Hypothalamus (tissue), 51 donors: Measurements from ENCODE around the gene HDAC1.
"Not testable (repeated sequence)": the region's sequence is repeated elsewhere in the genome, so short reads cannot be mapped to it uniquely, and the experiment has no call there.

Source experiments
- DNase-seq, 51 donors: peaks; one replicate each; lab custom pipeline; 2025; lab: John Stamatoyannopoulos, UW

The HDAC1 gene

GRCh38 chr1:32341971-32342370 lies 50.1 kb downstream of the HDAC1 start:
- DNase-seq = no peak

- no peak for DNase-seq
These were observed 50.8 kb downstream of the HDAC1 start for GRCh38 chr1:32342704-32343103.

- no peak for DNase-seq
These were observed 53.5 kb downstream of the HDAC1 start for GRCh38 chr1:32345289-32345827.

GRCh38 chr1:32346532-32347157 lies 54.8 kb downstream of the HDAC1 start:
- no peak for DNase-seq

GRCh38 chr1:32349211-32349708 lies 57.4 kb downstream of the HDAC1 start:
- no peak for DNase-seq

- DNase-seq = peak in 42 of 51 donors; percentile 43 to 93 (median 78)
These were observed 59.0 kb downstream of the HDAC1 start for GRCh38 chr1:32350785-32351398.

GRCh38 chr1:32351399-32352238 lies 59.7 kb downstream of the HDAC1 start:
- peak in 50 of 51 donors; percentile 61 to 96 (median 89) for DNase-seq

- no peak for DNase-seq
These were observed 60.4 kb downstream of the HDAC1 start for GRCh38 chr1:32352239-32352745.

- DNase-seq = no peak
These were observed 61.0 kb downstream of the HDAC1 start for GRCh38 chr1:32352831-32353383.

- DNase-seq = no peak
These were observed 61.5 kb downstream of the HDAC1 start for GRCh38 chr1:32353431-32353830.

- DNase-seq = no peak
These were observed 62.1 kb downstream of the HDAC1 start for GRCh38 chr1:32353886-32354570.

- not testable (repeated sequence) for DNase-seq
These were observed 63.9 kb downstream of the HDAC1 start for GRCh38 chr1:32355778-32356177.

- no peak for DNase-seq
These were observed 64.6 kb downstream of the HDAC1 start for GRCh38 chr1:32356478-32356877.

- no peak for DNase-seq
These were observed 65.7 kb downstream of the HDAC1 start for GRCh38 chr1:32357614-32358013.

- no peak for DNase-seq
These were observed 66.6 kb downstream of the HDAC1 start for GRCh38 chr1:32358435-32358834.

- peak in 8 of 51 donors; percentile 19 to 59 (median 31) for DNase-seq
These were observed 69.4 kb downstream of the HDAC1 start for GRCh38 chr1:32361308-32361673.

- peak in 43 of 51 donors; percentile 12 to 80 (median 57) for DNase-seq
These were observed 70.0 kb downstream of the HDAC1 start for GRCh38 chr1:32361674-32362473.

- DNase-seq = no peak
These were observed 70.8 kb downstream of the HDAC1 start, which contains the start of the genes FAM229A and TSSK3 for GRCh38 chr1:32362474-32363313. Gene FAM229A, minus strand, starts transcription at chr1:32362485. Its CDS starts 394 bp downstream, at chr1:32362091. Gene TSSK3, plus strand, starts transcription at chr1:32362539. Its CDS starts 163 bp downstream, at chr1:32362702.
